Cortex of kidney (tissue), 1 donor: ENCODE measurements around the gene GSTO2.

Experiments used
- DNase-seq: peaks from one replicate; lab custom pipeline; 2025; lab: John Stamatoyannopoulos, UW

The GSTO2 gene

GRCh38 chr10:104340641-104341040 lies 71.7 kb downstream of the GSTO2 start:
- DNase-seq = no peak

GRCh38 chr10:104342941-104343411 lies 74.0 kb downstream of the GSTO2 start:
- DNase-seq = no peak

GRCh38 chr10:104344219-104344618 lies 75.2 kb downstream of the GSTO2 start:
- no peak for DNase-seq

DNA sequence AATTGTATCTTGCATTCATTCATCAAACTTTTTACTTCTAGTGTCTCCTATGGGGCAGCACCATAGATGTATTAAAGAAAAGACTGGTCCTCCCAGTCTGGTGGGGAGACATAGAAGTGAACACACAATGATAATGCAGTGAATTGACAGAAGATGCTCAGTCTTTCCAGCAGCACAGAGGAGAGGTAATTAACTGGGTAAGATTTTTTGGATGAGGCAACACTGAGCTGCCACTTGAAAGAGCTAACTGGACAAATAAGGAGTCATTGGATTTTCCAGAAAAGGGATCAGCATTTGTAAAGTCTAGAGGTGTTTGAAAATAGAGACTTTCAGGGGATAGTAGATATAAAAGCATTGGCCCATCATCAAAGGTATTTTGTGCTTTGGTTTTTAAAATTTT lies 76.5 kb downstream of the GSTO2 start:
- DNase-seq = no peak

DNA sequence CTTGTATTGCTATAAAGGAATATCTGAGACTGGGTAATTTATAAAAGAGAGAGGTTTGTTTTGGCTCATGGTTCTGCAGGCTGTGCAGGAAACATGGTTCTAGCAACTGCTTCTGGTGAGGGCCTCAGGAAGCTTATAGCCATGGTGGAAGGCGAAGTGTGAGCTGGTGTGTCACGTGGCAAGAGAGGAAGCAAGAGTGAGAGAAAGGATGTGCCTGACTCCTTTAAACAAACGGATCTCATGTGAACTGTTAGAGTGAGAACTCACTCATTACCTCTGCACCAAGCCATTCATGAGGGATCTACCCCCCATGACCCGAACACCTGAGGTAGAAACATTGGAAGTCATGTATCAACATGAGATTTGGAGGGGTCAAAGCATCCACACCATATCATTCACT lies 77.0 kb downstream of the GSTO2 start:
- DNase-seq = no peak

DNA sequence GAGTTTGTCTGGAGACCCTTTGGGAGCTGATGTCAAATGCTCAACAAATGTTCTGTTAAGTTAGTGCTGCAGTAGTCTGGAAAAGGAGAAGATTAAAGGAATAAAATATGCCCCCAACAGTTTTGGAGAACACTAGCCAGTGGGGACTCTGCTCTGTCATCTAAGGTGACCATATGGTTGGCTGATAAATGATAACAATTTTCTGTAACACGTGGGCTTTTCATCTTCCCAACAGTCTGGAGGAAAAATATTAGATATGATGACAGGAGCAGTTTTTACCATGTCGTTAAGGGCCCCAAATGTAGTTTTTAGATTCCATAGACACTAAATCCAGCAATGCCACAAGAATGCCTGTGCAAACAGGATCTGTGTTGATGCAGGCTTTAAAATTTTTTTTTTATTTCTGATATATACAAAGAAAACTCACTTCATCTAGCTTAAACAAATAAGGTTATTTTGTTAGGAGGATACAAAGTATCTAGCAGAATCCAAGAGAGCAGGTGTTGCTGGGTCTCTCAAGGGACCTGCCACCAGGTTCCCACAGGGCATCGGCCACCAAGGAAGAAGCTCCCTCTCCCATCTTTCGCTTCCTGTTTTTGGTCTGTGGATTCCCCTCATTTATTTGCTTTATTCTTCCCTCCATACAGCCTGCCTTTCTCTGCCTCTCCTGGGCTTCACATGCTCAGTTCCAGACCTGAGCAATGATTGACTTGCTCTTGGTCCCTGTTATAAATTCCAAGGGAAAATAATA lies 78.5 kb downstream of the GSTO2 start:
- no peak for DNase-seq

GRCh38 chr10:104348601-104349000 lies 79.6 kb downstream of the GSTO2 start:
- no peak for DNase-seq

GRCh38 chr10:104349623-104350126 lies 80.7 kb downstream of the GSTO2 start:
- no peak for DNase-seq

DNA sequence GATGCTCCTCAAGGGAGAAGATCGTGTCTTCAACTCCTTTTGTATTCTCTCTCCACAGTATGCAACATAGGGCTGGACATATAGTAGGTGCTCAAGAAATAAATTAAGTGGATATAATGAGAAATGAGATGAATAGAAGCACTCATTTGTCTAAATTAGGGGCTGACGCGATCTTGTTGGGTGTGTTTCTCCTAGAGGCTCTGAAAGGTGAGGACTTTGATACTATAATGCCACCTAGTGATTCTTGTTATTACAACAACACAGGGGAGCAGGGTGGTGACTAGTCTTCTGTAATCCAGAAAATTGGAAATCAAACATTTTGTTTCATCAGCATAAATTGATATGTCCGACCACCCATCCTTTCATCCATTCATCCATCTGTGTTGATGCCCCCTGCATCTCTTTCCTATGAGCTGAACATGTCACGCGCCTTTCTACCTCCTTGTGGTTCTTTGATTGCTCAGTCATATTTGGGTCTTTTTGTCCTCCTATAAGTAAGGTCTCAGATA lies 81.2 kb downstream of the GSTO2 start:
- DNase-seq = no peak

DNA sequence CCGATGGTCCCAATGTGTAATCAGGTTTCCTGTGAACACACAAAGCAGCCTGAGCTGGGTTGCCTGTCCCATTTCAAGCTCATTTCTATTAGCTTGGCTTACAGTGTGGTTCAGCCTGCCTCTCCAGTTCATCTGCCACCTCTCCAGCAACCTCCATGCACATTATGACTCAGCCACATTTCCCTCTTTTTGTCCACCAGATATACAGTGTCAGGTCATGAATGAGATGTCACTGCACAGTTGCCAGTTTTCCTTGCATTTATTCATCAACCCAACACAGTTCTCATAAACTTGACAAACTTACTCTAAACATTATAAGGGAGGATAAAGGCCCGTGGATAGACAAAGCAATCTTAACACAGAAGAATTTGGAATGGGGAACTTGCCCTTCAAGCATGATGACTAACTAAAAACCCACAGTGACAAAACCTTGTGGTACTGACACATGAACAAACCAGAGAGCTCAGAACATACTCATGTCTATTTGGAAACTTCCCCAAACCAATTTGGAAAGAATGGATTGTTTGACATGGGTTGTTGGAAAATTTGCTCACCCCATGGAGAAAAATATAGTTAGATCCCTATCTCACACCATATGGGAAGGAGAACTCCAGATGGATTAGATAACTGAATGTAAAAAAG lies 82.2 kb downstream of the GSTO2 start:
- no peak for DNase-seq

DNA sequence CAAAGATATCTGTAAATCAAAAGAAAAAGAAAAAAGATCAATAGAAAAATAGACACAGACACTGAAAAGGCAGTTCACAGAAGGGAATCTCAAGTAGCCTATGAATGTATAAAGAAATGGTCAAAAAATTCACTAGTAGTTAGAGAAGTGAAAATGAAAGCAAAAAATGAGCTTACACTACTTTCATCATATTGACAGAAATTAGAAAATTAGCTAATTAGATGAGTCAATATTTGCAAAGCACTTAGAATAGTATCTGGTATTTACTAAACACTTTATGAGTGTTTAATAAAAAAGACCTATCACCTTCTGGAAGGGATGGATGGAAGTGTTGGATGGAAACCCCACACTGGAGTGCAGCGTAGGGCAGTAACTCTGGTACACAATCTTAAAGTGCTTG lies 82.9 kb downstream of the GSTO2 start:
- no peak for DNase-seq

GRCh38 chr10:104353325-104354048 lies 84.5 kb downstream of the GSTO2 start, which contains the start of gene CFAP58:
TSS of gene CFAP58 (plus strand) at chr10:104353833. CDS start at chr10:104353898, 65 bp downstream.
- no peak for DNase-seq
